CD4-positive, alpha-beta memory T cell (primary cell): ENCODE measurements around the gene SPOCK2. TPM values are rescaled to one million over a fixed set of nuclear protein-coding genes. Genes with fewer than 3 reads are reported as not detected.
"Not testable (repeated sequence)": the region's sequence is repeated elsewhere in the genome, so short reads cannot be mapped to it uniquely, and the experiment has no call there.

ENCODE experiments used
- CTCF ChIA-PET: fragments of 350-600 bp; sonication (Branson Sonifier 250); formaldehyde crosslinking; loops from one replicate; lab custom pipeline; 2021; ENCODE audit warnings: inconsistent platforms; ENCODE audit not compliant: partially characterized antibody; lab: Charles Lee
- POLR2A ChIA-PET: fragments of 350-600 bp; sonication (Branson Sonifier 250); formaldehyde crosslinking; loops from one replicate; lab custom pipeline; 2021; ENCODE audit not compliant: partially characterized antibody; lab: Charles Lee
- DNase-seq, 5 donors: peaks; one replicate each; pipeline versions ENCODE4 v3.0.0 to v3.0.0-alpha.2; 2020 to 2022; ENCODE audit warnings: mixed read lengths in 1 of 5
- H3K27ac ChIP-seq: one replicate; pipeline ENCODE4 v1.7.0; 2013; ENCODE audit warnings: low read depth, low read length
- H3K27me3 ChIP-seq: 2 replicates; pipeline ENCODE4 v1.7.0; 2013; ENCODE audit warnings: mild to moderate bottlenecking, low read length, moderate library complexity; ENCODE audit not compliant: insufficient read depth
- H3K36me3 ChIP-seq: 2 replicates; pipeline ENCODE4 v1.7.0; 2013; ENCODE audit warnings: mild to moderate bottlenecking, low read length, moderate library complexity; ENCODE audit not compliant: insufficient read depth
- H3K4me1 ChIP-seq: 2 replicates; pipeline ENCODE4 v1.7.0; 2013; ENCODE audit warnings: mild to moderate bottlenecking, low read length, moderate library complexity; ENCODE audit not compliant: insufficient read depth
- H3K4me3 ChIP-seq, 2 donors: one replicate each; pipeline ENCODE4 v1.7.0; 2013; ENCODE audit warnings: low read length in 2 of 2, mild to moderate bottlenecking in 1 of 2
- H3K9me3 ChIP-seq, 2 donors: one replicate each; pipeline ENCODE4 v1.7.0; 2013; ENCODE audit warnings: low read length in 2 of 2, control low read depth in 1 of 2; ENCODE audit not compliant: control insufficient read depth in 1 of 2
- H3K27ac Mint-ChIP-seq, 7 donors: one replicate each; pipeline ENCODE4 v1.8.0; 2020 to 2021; ENCODE audit warnings: mixed read lengths in 7 of 7, mild to moderate bottlenecking in 6 of 7, inconsistent platforms in 3 of 7, moderate library complexity in 3 of 7
- H3K27me3 Mint-ChIP-seq, 2 donors: one replicate each; pipeline ENCODE4 v1.8.0; 2020 to 2021; ENCODE audit warnings: mixed read lengths in 2 of 2
- H3K36me3 Mint-ChIP-seq, 2 donors: one replicate each; pipeline ENCODE4 v1.8.0; 2020 to 2021; ENCODE audit warnings: mixed read lengths in 2 of 2, inconsistent platforms in 1 of 2, mild to moderate bottlenecking in 1 of 2
- H3K4me1 Mint-ChIP-seq, 4 donors: one replicate each; pipeline ENCODE4 v1.8.0; 2020 to 2021; ENCODE audit warnings: mixed read lengths in 4 of 4, mild to moderate bottlenecking in 1 of 4
- H3K4me3 Mint-ChIP-seq, 8 donors: one replicate each; pipeline ENCODE4 v1.8.0; 2020 to 2021; ENCODE audit warnings: mixed read lengths in 8 of 8, mild to moderate bottlenecking in 7 of 8, moderate library complexity in 6 of 8, inconsistent platforms in 3 of 8
- H3K9me3 Mint-ChIP-seq, 8 donors: one replicate each; pipeline ENCODE4 v1.8.0; 2020 to 2021; ENCODE audit warnings: mixed read lengths in 8 of 8, mild to moderate bottlenecking in 5 of 8, inconsistent platforms in 3 of 8, moderate library complexity in 1 of 8
- intact Hi-C: fragments of 100-400 bp; cut with micrococcal nuclease; formaldehyde crosslinking; loops from one replicate; pipeline ENCODE4 v1.15.1; 2023
- polyA plus RNA-seq, 2 donors: library from polyadenylated mRNA; unstranded; fragments of 300-500 nt; fragmentation: Illumina TruSeq; gene quantifications; one replicate each; pipeline ENCODE4 v1.2.3, GENCODE V29; 2021
- total RNA-seq, 2 experiments: library from RNA; stranded (reverse); gene quantifications; one replicate each; pipeline ENCODE4 v1.2.3, GENCODE V29; 2021

Gene SPOCK2
- total and polyA plus RNA-seq, 4 experiments from 2014 or later: 174 to 556 (median 406) TPM

- ChIA-PET CTCF (interaction anchor here (1.4 kb wide), 1 partner anchor 24 kb away, joined by 7 read pairs; no protein-coding TSS in a partner anchor), POLR2A (interaction anchor here (1.8 to 6.3 kb wide), 3 partner anchors 16 to 106 kb away, joined by 7 to 230 read pairs (median 13); partner anchors contain the start of genes ANAPC16, ASCC1 and SPOCK2)
- peak overlapping the region; percentile 4 to 20 for H3K4me3 ChIP-seq
- intact Hi-C loops: loop anchor here (2.0 kb wide), 1 partner anchor 15 kb away; no protein-coding TSS in a partner anchor
- Mint-ChIP-seq H3K4me3 (peak overlapping the region; percentile 50 to 90 (median 71)), H3K27ac (peak overlapping the region; percentile 88 to 97 (median 93)), H3K9me3 (no peaks in the 10 kb centered on the region), H3K4me1 (peaks cover 58 to 78% (median 70%) of the 10 kb centered on the region in 4 donors), H3K36me3 (peaks cover 0 to 3% of the 10 kb centered on the region in 2 donors), H3K27me3 (no peaks in the 10 kb centered on the region)
- H3K27me3 ChIP-seq: no peaks in the 10 kb centered on the region
- peak overlapping the region; percentile 53 for H3K27ac ChIP-seq
- H3K36me3 ChIP-seq: no peaks in the 10 kb centered on the region
- H3K9me3 ChIP-seq: no peaks in the 10 kb centered on the region
- peak; percentile 27 to 48 (median 40) for DNase-seq
- H3K4me1 ChIP-seq: peaks cover 69% of the 10 kb centered on the region
These were observed 21.3 kb upstream of the SPOCK2 start for GRCh38 chr10:72109636-72110157.

DNA sequence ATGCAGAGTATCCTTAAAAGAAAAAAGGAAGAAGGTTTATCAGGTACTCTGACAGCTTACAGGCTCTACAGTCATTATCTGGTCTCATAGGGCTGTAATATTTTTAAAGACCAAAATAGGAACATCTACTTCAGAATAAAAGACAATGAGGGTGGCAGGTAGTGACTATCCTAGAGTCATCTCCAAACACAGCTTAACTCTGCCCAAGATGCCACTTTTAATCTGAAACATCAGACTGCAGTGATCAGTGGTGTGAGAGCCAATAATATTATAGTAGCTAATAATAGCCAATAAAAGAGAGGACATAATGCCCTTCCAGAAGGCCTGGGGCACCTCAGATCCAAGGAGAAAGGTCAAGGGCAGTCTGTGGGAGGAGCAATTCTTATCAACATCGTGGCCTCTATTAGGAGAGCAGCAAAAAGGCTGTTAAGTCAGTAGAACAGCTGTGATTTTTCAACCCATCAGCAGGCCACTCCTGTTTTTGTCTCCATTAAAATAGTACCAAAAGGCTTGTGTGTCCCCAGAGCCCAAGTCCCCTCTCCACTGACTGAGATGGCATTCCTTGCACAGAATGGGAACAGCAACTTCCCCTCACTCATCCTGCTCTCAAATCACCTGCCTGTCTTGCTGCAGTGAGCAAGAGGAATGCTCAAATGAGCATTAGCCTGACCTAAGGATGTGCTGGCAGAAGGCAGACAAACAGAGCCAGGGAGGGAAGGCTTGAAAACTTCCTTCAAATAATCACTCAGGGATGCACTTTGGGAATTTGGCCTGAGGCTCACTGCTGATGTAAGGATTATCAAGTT is 20.7 kb upstream of the SPOCK2 start:
- peak overlapping the region; percentile 50 to 90 (median 78) for H3K4me3 Mint-ChIP-seq
- H3K36me3 Mint-ChIP-seq: peaks cover 0 to 3% of the 10 kb centered on the region in 2 donors
- H3K27ac Mint-ChIP-seq: peak overlapping the region; percentile 88 to 97 (median 93)
- Histone ChIP-seq H3K36me3 (no peaks in the 10 kb centered on the region), H3K4me3 (peak overlapping the region in 1 of 2 donors; percentile 20), H3K27ac (peak overlapping the region; percentile 53), H3K27me3 (no peaks in the 10 kb centered on the region), H3K9me3 (no peaks in the 10 kb centered on the region), H3K4me1 (peaks cover 73% of the 10 kb centered on the region)
- ChIA-PET POLR2A (interaction anchor here (0.7 to 6.3 kb wide), 16 partner anchors 9 to 226 kb away, joined by 3 to 230 read pairs (median 4); partner anchors contain the start of genes ANAPC16, ASCC1 and SPOCK2), CTCF (interaction anchor here (0.7 to 2.3 kb wide), 16 partner anchors 8 to 218 kb away, joined by 3 to 14 read pairs (median 4); partner anchors contain the start of gene SPOCK2)
- no peaks in the 10 kb centered on the region for H3K9me3 Mint-ChIP-seq
- DNase-seq: peak in 1 of 5 donors; percentile 5
- peaks cover 60 to 85% (median 75%) of the 10 kb centered on the region in 4 donors for H3K4me1 Mint-ChIP-seq
- H3K27me3 Mint-ChIP-seq: no peaks in the 10 kb centered on the region
- intact Hi-C loops: loop anchor here (2.0 kb wide), 1 partner anchor 16 kb away; no protein-coding TSS in a partner anchor

DNA sequence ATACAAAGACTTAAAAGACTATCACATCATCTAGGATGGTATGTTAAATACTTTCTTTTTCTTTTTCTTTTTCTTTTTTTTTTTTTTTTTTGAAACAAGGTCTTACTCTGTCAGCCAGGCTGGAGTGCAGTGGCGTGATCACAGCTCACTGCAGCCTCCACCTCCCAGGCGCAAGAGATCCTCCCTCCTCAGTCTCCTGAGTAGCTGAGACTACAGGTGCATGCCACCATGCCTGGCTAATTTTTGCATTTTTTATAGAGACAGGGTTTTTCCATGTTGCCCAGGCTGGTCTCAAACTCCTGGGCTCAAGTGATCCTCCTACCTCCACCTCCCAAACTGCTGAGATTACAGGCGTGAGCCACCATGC is 19.6 kb upstream of the SPOCK2 start:
- not testable (repeated sequence) for H3K36me3 ChIP-seq, H3K27me3 Mint-ChIP-seq, H3K27me3 ChIP-seq, H3K36me3 Mint-ChIP-seq, H3K9me3 ChIP-seq, H3K9me3 Mint-ChIP-seq
- peaks cover 61 to 88% (median 78%) of the 10 kb centered on the region in 4 donors for H3K4me1 Mint-ChIP-seq
- H3K27ac Mint-ChIP-seq: peak overlapping the region; percentile 81 to 97 (median 90)
- ChIA-PET CTCF (interaction anchor here (0.7 to 2.3 kb wide), 13 partner anchors 9 to 212 kb away, joined by 3 to 14 read pairs (median 4); partner anchors contain the start of gene SPOCK2), POLR2A (interaction anchor here (0.6 to 6.3 kb wide), 17 partner anchors 10 to 227 kb away, joined by 3 to 230 read pairs (median 4); partner anchors contain the start of genes ANAPC16, ASCC1 and SPOCK2)
- peak in 1 of 5 donors; percentile 57 for DNase-seq
- Histone ChIP-seq H3K27ac (peak overlapping the region; percentile 53), H3K4me1 (peaks cover 78% of the 10 kb centered on the region), H3K4me3 (peak overlapping the region in 1 of 2 donors; percentile 16)
- peak overlapping the region in 7 of 8 donors; percentile 61 to 87 (median 81) for H3K4me3 Mint-ChIP-seq
- intact Hi-C loops: loop anchor here (2.0 kb wide), 1 partner anchor 17 kb away; no protein-coding TSS in a partner anchor

DNA sequence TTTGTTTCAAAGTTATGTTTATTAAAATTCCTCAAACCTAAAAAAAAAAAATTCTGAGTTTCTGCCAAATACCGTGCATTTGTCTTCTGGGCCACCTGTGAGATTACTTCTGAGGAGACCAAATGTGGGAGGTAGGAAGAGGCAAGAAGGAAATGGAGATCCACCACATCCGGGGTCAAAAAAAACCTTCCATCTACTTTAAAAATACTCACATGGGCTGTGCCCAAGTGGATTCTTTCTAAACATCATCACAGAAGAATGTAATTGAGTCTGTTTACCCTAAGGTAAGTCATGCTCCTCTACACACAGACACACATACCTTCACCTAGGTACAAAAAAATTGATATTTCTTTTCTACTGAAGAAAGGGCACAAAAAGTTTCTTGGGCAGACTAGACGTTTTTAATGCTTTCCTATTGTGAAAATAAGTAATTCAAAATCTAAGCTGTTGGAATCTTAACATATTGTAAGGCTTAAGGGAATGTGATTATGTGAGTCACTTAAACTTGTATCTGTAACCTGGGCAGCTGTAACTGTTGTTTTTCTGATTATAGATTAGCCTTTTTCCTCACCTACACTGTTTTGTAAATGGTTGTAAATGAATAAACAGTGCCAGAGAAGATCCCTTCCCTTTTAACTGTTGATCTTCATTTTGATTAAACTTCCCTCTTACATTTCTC is 19.1 kb upstream of the SPOCK2 start:
- intact Hi-C loops: loop anchor here (1.0 to 2.0 kb wide), 2 partner anchors 17 to 18 kb away; no protein-coding TSS in a partner anchor
- Histone ChIP-seq H3K36me3 (no peaks in the 10 kb centered on the region), H3K27ac (peak overlapping the region; percentile 53), H3K9me3 (no peaks in the 10 kb centered on the region), H3K4me1 (peaks cover 78% of the 10 kb centered on the region), H3K4me3 (peak overlapping the region in 1 of 2 donors; percentile 16), H3K27me3 (no peaks in the 10 kb centered on the region)
- Mint-ChIP-seq H3K4me3 (peak overlapping the region; percentile 61 to 87 (median 81)), H3K9me3 (no peaks in the 10 kb centered on the region), H3K27ac (peak overlapping the region; percentile 81 to 97 (median 90)), H3K4me1 (peaks cover 61 to 91% (median 80%) of the 10 kb centered on the region in 4 donors), H3K36me3 (peaks cover 4 to 9% of the 10 kb centered on the region in 2 donors), H3K27me3 (no peaks in the 10 kb centered on the region)
- DNase-seq: peak; percentile 62 to 72 (median 71)
- POLR2A ChIA-PET: interaction anchor here (0.7 to 6.3 kb wide), 15 partner anchors 10 to 228 kb away, joined by 3 to 230 read pairs (median 5); partner anchors contain the start of genes ANAPC16, ASCC1 and SPOCK2
- CTCF ChIA-PET: interaction anchor here (1.0 to 2.3 kb wide), 8 partner anchors 18 to 230 kb away, joined by 3 to 14 read pairs (median 5); partner anchors contain the start of gene SPOCK2

- Histone ChIP-seq H3K4me3 (peak overlapping the region in 1 of 2 donors; percentile 16), H3K4me1 (peaks cover 78% of the 10 kb centered on the region), H3K27ac (peak overlapping the region; percentile 53), H3K36me3 (no peaks in the 10 kb centered on the region), H3K27me3 (no peaks in the 10 kb centered on the region), H3K9me3 (no peaks in the 10 kb centered on the region)
- H3K9me3 Mint-ChIP-seq: no peaks in the 10 kb centered on the region
- intact Hi-C loops: loop anchor here (1.0 kb wide), 1 partner anchor 18 kb away; no protein-coding TSS in a partner anchor
- CTCF ChIA-PET: interaction anchor here (0.7 to 2.3 kb wide), 8 partner anchors 17 to 231 kb away, joined by 3 to 14 read pairs (median 4); partner anchors contain the start of gene SPOCK2
- H3K27me3 Mint-ChIP-seq: no peaks in the 10 kb centered on the region
- H3K27ac Mint-ChIP-seq: peak overlapping the region; percentile 81 to 97 (median 90)
- H3K4me1 Mint-ChIP-seq: peaks cover 60 to 92% (median 80%) of the 10 kb centered on the region in 4 donors
- peak overlapping the region; percentile 61 to 87 (median 81) for H3K4me3 Mint-ChIP-seq
- DNase-seq: no peak
- POLR2A ChIA-PET: interaction anchor here (0.8 to 6.3 kb wide), 10 partner anchors 10 to 213 kb away, joined by 3 to 230 read pairs (median 4); partner anchors contain the start of genes ANAPC16, ASCC1 and SPOCK2
- H3K36me3 Mint-ChIP-seq: peaks cover 6 to 11% of the 10 kb centered on the region in 2 donors
These were observed 18.5 kb upstream of the SPOCK2 start for GRCh38 chr10:72106896-72107295.
